ENCODE data around the gene ARRDC2.

Gene ARRDC2

GRCh38 chr19:18007917-18008673 is at the start of gene ARRDC2:
ARRDC2 (plus strand) TSS chr19:18008170; CDS start chr19:18008311, 141 bp downstream.
- no peak for TF ChIP-seq CTCF (IDR thresholded peaks at IDR 0.05)

GRCh38 chr19:17963936-17964691 is 43.9 kb upstream of the ARRDC2 start:
- no peak for TF ChIP-seq CTCF (IDR thresholded peaks at IDR 0.05)

- no peak for TF ChIP-seq CTCF (IDR thresholded peaks at IDR 0.05)
These were observed 42.4 kb upstream of the ARRDC2 start for GRCh38 chr19:17965370-17966128.

- TF ChIP-seq CTCF (IDR thresholded peaks at IDR 0.05) = no peak
These were observed 41.9 kb upstream of the ARRDC2 start for GRCh38 chr19:17966129-17966483.

GRCh38 chr19:17966550-17967256 is 41.3 kb upstream of the ARRDC2 start, which contains the start of gene KCNN1:
KCNN1 (plus strand) TSS chr19:17967107; CDS start chr19:17973889, 6,782 bp downstream.
- no peak for TF ChIP-seq CTCF (IDR thresholded peaks at IDR 0.05)

- no peak for TF ChIP-seq CTCF (IDR thresholded peaks at IDR 0.05)
These were observed 40.5 kb upstream of the ARRDC2 start for GRCh38 chr19:17967257-17968051.
